HepG2 (cell line): ENCODE results near the gene TUBAL3. TPM values are rescaled to one million over a fixed set of nuclear protein-coding genes. Genes with fewer than 3 reads are reported as not detected.

Experiments
- ARHGAP35 ChIP-seq: sonication (generic); formaldehyde crosslinking; IDR thresholded peaks from 2 replicates; pipeline ENCODE4 v1.9.0; 2022; ENCODE audit warnings: mild to moderate bottlenecking, inconsistent platforms, moderate library complexity, missing genetic modification reagents, borderline replicate concordance
- HNF4A ChIP-seq: sonication (generic); formaldehyde crosslinking; IDR thresholded peaks from 2 replicates; pipeline ENCODE4 v1.4.0; 2020; ENCODE audit warnings: missing genetic modification reagents
- HNRNPUL1 ChIP-seq: fragments of 200-400 bp; formaldehyde crosslinking; IDR thresholded peaks from 2 replicates; pipeline ENCODE4 v1.6.1; 2017; ENCODE audit warnings: low read depth, mild to moderate bottlenecking, low read length, moderate library complexity
- KDM6A ChIP-seq: IDR thresholded peaks from 2 replicates; pipeline ENCODE4 v1.6.1; 2016; ENCODE audit warnings: low read depth
- KLF9 ChIP-seq: IDR thresholded peaks from 2 replicates; pipeline ENCODE4 v1.6.1; 2016; ENCODE audit warnings: low read depth
- RARA ChIP-seq: IDR thresholded peaks from 2 replicates; pipeline ENCODE4 v1.6.1; 2016; ENCODE audit warnings: missing genetic modification reagents, missing compliant biosample characterization
- TOE1 ChIP-seq: sonication (generic); formaldehyde crosslinking; IDR thresholded peaks from 2 replicates; pipeline ENCODE4 v1.4.0; 2020; ENCODE audit warnings: mild to moderate bottlenecking, missing genetic modification reagents
- ZNF121 ChIP-seq: sonication (generic); formaldehyde crosslinking; IDR thresholded peaks from 2 replicates; pipeline ENCODE4 v1.5.0; 2020; ENCODE audit warnings: mild to moderate bottlenecking, missing genetic modification reagents
- ZNF143 ChIP-seq: sonication (generic); formaldehyde crosslinking; IDR thresholded peaks from 2 replicates; pipeline ENCODE4 v1.4.0; 2020; ENCODE audit warnings: missing genetic modification reagents
- ZNF3 ChIP-seq: IDR thresholded peaks from 2 replicates; pipeline ENCODE4 v1.7.0; 2017; ENCODE audit warnings: inconsistent platforms
- ZNF746 ChIP-seq: sonication (generic); formaldehyde crosslinking; IDR thresholded peaks from 2 replicates; pipeline ENCODE4 v1.8.0; 2022; ENCODE audit warnings: mild to moderate bottlenecking, missing genetic modification reagents
- ZNF883 ChIP-seq: sonication (generic); formaldehyde crosslinking; IDR thresholded peaks from 2 replicates; pipeline ENCODE4 v1.5.1; 2020; ENCODE audit warnings: mild to moderate bottlenecking, missing genetic modification reagents; ENCODE audit errors: not compliant biosample characterization
- polyA plus RNA-seq, 8 experiments: library from polyadenylated mRNA; depleted of rRNA in 3 of 8; stranded (reverse) in 7 of 8; unstranded in 1 of 8; fragments of >200 nt; fragmentation: Illumina TruSeq in 4 of 8; extraction: Trizol in 4 of 8; gene quantifications; 2 replicates each; pipeline versions ENCODE4 v1.2.1 to v1.2.3, GENCODE V29; 2011 to 2016; ENCODE audit warnings: low read depth in 4 of 8, missing spikeins in 1 of 8, mixed read lengths in 1 of 8; ENCODE audit not compliant: insufficient read depth in 1 of 8
- total RNA-seq, 5 experiments: library from RNA; depleted of rRNA; stranded (reverse); fragments of >200 nt; fragmentation: Illumina TruSeq; extraction: Trizol; gene quantifications; 2 replicates each; pipeline ENCODE4 v1.2.3, GENCODE V29; 2016; ENCODE audit warnings: low read depth in 1 of 5
- TF ChIP-seq, protein P1 (sequence below), 2 experiments: fragments of 450-650 bp in 1 of 2; sonication (generic) in 1 of 2; formaldehyde crosslinking in 1 of 2; IDR thresholded peaks; 2 replicates each; pipeline versions ENCODE4 v1.6.1 to v1.8.0; 2016 to 2022; ENCODE audit warnings: antibody characterized with exemption in 1 of 2, mild to moderate bottlenecking in 1 of 2, missing genetic modification reagents in 1 of 2
- TF ChIP-seq, protein P2 (sequence below): sonication (generic); formaldehyde crosslinking; IDR thresholded peaks from 2 replicates; pipeline ENCODE4 v1.5.1; 2020; ENCODE audit warnings: missing genetic modification reagents, mild to moderate bottlenecking, borderline replicate concordance
- TF ChIP-seq, protein P3 (sequence below): IDR thresholded peaks from 2 replicates; pipeline ENCODE4 v1.6.1; 2016; ENCODE audit warnings: mild to moderate bottlenecking

TUBAL3 gene
- total and polyA plus RNA-seq, 2 of the 13 experiments (the other 11 are each of a cell fraction or from before 2014, with no cell fraction given), result 0.07 to 0.26 TPM

DNA sequence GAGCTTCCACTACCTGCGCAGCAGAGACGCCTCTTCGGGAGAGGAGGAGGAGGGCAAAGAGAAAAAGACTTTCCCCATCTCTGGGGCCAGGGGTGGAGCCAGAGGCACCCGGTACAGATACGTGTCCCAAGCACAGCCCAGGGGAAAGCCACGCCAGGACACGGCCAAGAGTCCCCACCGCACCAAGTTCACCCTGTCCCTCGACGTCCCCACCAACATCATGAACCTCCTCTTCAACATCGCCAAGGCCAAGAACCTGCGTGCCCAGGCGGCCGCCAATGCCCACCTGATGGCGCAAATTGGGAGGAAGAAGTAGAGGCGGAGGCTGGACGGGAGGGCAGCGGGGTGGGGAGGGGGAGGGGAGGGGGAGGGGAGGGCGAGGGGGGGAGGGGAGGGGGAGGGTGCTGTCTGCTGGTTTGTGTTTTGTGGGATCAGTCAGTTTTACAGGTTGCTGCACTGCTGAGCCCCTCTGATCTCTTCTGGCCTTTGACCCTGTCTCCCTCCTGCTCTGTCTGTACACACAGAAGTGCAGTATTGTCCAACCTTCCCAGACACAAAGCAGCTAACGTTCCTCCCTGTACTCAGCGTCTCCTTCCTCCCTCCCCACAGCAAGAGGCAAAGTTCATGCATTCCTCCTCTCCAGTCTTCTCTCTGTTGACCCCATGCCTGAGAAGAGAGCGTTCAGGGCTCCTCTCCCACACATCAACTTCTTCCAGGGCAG lies 30.6 kb downstream of the TUBAL3 start (continued):
- TF ChIP-seq, protein P1, sequence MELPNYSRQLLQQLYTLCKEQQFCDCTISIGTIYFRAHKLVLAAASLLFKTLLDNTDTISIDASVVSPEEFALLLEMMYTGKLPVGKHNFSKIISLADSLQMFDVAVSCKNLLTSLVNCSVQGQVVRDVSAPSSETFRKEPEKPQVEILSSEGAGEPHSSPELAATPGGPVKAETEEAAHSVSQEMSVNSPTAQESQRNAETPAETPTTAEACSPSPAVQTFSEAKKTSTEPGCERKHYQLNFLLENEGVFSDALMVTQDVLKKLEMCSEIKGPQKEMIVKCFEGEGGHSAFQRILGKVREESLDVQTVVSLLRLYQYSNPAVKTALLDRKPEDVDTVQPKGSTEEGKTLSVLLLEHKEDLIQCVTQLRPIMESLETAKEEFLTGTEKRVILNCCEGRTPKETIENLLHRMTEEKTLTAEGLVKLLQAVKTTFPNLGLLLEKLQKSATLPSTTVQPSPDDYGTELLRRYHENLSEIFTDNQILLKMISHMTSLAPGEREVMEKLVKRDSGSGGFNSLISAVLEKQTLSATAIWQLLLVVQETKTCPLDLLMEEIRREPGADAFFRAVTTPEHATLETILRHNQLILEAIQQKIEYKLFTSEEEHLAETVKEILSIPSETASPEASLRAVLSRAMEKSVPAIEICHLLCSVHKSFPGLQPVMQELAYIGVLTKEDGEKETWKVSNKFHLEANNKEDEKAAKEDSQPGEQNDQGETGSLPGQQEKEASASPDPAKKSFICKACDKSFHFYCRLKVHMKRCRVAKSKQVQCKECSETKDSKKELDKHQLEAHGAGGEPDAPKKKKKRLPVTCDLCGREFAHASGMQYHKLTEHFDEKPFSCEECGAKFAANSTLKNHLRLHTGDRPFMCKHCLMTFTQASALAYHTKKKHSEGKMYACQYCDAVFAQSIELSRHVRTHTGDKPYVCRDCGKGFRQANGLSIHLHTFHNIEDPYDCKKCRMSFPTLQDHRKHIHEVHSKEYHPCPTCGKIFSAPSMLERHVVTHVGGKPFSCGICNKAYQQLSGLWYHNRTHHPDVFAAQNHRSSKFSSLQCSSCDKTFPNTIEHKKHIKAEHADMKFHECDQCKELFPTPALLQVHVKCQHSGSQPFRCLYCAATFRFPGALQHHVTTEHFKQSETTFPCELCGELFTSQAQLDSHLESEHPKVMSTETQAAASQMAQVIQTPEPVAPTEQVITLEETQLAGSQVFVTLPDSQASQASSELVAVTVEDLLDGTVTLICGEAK (IDR thresholded peaks at IDR 0.05), result no peak
- TF ChIP-seq, protein P1 (CRISPR knock-in tag; IDR thresholded peaks at IDR 0.05), result no peak
- TF ChIP-seq KDM6A (CRISPR knock-in tag), result no peak
- TF ChIP-seq, protein P2, sequence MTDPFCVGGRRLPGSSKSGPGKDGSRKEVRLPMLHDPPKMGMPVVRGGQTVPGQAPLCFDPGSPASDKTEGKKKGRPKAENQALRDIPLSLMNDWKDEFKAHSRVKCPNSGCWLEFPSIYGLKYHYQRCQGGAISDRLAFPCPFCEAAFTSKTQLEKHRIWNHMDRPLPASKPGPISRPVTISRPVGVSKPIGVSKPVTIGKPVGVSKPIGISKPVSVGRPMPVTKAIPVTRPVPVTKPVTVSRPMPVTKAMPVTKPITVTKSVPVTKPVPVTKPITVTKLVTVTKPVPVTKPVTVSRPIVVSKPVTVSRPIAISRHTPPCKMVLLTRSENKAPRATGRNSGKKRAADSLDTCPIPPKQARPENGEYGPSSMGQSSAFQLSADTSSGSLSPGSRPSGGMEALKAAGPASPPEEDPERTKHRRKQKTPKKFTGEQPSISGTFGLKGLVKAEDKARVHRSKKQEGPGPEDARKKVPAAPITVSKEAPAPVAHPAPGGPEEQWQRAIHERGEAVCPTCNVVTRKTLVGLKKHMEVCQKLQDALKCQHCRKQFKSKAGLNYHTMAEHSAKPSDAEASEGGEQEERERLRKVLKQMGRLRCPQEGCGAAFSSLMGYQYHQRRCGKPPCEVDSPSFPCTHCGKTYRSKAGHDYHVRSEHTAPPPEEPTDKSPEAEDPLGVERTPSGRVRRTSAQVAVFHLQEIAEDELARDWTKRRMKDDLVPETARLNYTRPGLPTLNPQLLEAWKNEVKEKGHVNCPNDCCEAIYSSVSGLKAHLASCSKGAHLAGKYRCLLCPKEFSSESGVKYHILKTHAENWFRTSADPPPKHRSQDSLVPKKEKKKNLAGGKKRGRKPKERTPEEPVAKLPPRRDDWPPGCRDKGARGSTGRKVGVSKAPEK (CRISPR knock-in tag), result no peak
- TF ChIP-seq TOE1 (CRISPR knock-in tag), result no peak
- TF ChIP-seq ZNF3 (CRISPR knock-in tag), result no peak
- no peak for TF ChIP-seq ZNF883 (CRISPR knock-in tag)
- no peak for TF ChIP-seq ZNF143 (CRISPR knock-in tag)
- peak; percentile 28; the same call in 1 of the 2 replicates for TF ChIP-seq RARA (CRISPR knock-in tag)
- TF ChIP-seq ZNF121 (CRISPR knock-in tag), result no peak
- no peak for TF ChIP-seq ZNF746 (CRISPR knock-in tag)
- TF ChIP-seq ARHGAP35 (CRISPR knock-in tag), result no peak
- TF ChIP-seq, protein P3, sequence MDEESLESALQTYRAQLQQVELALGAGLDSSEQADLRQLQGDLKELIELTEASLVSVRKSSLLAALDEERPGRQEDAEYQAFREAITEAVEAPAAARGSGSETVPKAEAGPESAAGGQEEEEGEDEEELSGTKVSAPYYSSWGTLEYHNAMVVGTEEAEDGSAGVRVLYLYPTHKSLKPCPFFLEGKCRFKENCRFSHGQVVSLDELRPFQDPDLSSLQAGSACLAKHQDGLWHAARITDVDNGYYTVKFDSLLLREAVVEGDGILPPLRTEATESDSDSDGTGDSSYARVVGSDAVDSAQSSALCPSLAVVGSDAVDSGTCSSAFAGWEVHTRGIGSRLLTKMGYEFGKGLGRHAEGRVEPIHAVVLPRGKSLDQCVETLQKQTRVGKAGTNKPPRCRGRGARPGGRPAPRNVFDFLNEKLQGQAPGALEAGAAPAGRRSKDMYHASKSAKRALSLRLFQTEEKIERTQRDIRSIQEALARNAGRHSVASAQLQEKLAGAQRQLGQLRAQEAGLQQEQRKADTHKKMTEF (CRISPR knock-in tag), result no peak
- TF ChIP-seq KLF9 (CRISPR knock-in tag), result no peak
- TF ChIP-seq HNRNPUL1, result no peak
- TF ChIP-seq HNF4A (CRISPR knock-in tag), result peak; percentile 45; the same call in 1 of the 2 replicates
